Ecto neural progenitor cell (in vitro differentiated cells): ENCODE data around the gene TMEM8B.
"Not testable (repeated sequence)": the region's sequence is repeated elsewhere in the genome, so short reads cannot be mapped to it uniquely, and the experiment has no call there.

Experiments used
- DNase-seq: peaks from one replicate; pipeline ENCODE4 v3.0.0-alpha.2; 2018; ENCODE audit warnings: low spot score

The TMEM8B gene

GRCh38 chr9:35906923-35907699 is 78.1 kb downstream of the TMEM8B start:
- peak; percentile 55 for DNase-seq

- DNase-seq = peak; percentile 57
Observed at GRCh38 chr9:35907711-35908503, 78.9 kb downstream of the TMEM8B start.

GRCh38 chr9:35908504-35909125 is 79.6 kb downstream of the TMEM8B start:
- no peak for DNase-seq

GRCh38 chr9:35909274-35909673 is 80.2 kb downstream of the TMEM8B start, which contains the start of gene SPAAR:
Gene SPAAR, plus strand, starts transcription at chr9:35909490. Its CDS starts 974 bp downstream, at chr9:35910464.
- no peak for DNase-seq

DNA sequence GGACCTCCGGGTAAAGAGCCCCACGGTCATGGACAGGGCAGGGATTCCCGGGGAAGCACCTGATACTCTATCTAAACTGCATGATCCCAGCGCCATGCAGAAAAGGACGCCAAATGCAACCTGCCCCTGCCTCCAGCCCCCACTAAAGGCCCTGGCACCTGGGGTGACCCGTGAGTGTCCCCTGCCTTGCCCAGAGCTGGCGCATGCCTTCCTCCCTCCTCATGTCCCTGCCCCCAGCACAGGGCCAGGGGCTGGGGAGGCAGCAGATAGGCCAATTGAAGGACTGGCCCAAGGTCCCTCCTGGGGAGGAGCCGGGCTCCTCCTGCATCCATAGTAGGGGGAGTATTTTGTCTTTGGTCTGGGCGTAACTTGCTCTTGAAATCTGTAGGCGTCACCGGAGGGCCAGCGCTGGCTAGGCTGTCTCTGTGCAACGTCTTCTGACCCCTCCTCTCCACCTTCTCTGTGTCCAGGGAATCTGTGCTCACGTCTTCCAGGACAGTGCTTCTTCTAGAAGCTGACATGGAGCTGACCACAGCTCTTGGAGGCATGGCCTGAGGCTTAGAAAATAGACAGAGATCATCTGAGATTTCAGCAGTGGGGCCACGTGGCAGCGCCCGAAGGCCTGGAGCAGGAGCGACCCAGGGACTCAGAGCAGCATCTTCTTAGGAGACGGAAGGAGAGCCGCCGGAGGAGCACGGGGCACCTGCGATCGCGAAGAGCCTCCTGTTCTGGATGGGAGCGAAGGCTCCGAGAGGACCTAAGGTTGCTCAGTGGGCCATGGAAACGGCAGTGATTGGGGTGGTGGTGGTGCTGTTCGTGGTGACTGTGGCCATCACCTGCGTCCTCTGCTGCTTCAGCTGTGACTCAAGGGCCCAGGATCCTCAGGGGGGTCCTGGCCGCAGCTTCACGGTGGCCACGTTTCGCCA is 80.9 kb downstream of the TMEM8B start:
- DNase-seq = no peak

DNA sequence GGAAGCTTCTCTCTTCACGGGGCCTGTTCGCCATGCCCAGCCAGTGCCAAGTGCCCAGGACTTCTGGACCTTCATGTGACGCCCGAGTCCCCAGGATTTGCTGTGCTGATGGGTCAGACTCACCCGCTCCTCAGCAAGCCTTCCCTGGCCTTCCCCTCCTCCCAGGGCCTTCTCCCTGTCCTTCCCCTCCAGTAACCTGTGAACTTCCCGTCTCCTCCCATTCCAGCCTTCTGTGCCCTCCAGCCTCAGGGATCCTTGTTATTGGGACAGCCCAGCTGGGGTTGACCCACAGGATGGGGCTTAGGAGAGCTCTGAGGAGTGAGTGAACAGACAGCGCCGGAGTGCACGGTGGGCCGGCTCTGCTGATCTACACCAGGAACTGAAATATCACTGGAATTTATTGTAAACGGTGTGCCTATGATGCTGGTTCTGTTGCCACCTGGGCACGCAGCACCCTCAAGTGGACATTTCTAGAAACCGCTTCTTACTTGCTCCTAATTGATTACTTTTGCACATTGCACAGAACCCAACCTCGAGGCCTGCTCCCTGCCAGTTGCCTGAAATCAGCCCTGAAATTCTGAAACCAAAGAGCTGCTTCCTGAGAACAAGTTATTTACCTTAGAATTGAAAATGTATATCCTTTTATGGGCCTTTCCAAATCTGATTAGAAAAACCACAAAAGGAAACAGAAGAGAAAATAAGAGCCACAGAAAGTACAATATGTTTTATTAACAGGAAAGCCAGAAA is 81.8 kb downstream of the TMEM8B start:
- DNase-seq = no peak

DNA sequence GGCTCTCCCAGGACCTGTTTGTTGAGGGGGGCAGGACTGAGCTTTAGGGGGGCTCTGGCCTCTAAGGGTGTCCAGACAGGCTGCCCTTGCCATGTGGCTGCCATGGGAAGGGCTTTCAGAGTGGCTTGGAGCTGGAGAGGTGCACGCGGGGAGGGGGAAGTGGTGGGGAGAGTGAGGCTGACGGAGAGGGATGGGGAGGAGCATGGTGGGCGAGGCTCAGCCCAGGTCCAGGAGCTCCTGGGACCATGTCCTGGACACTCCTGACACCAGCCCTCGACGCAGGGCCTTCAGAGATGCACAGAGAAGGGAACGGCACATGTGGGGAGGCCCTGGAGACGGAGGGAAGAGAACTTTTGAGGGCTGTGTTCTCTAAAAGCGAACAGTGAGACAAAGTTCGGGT is 82.7 kb downstream of the TMEM8B start:
- no peak for DNase-seq

- no peak for DNase-seq
Observed at GRCh38 chr9:35912791-35913400, 83.9 kb downstream of the TMEM8B start.

GRCh38 chr9:35913429-35913828 is 84.4 kb downstream of the TMEM8B start:
- not testable (repeated sequence) for DNase-seq

- peak; percentile 65 for DNase-seq
Observed at GRCh38 chr9:35914301-35914807, 85.3 kb downstream of the TMEM8B start.
